Skeletal muscle tissue (tissue), 4 donors: Measurements from ENCODE around the gene FAM3D. TPM values are rescaled to one million over a fixed set of nuclear protein-coding genes. Genes with fewer than 3 reads are reported as not detected.
A peak's percentile ranks its signal among the peaks of the same experiment; 100 is the strongest.

Source experiments
- H3K27ac ChIP-seq: one replicate; pipeline ENCODE4 v1.7.0; 2013; ENCODE audit warnings: mild to moderate bottlenecking, low read depth, low read length, inconsistent platforms
- H3K27me3 ChIP-seq, 3 donors: one replicate each; pipeline ENCODE4 v1.7.0; 2013; ENCODE audit warnings: low read length in 3 of 3; ENCODE audit not compliant: control insufficient read depth in 3 of 3, insufficient read depth in 3 of 3
- H3K36me3 ChIP-seq, 3 donors: one replicate each; pipeline ENCODE4 v1.7.0; 2013; ENCODE audit warnings: low read length in 3 of 3; ENCODE audit not compliant: control insufficient read depth in 3 of 3, insufficient read depth in 3 of 3
- H3K4me1 ChIP-seq, 3 donors: one replicate each; pipeline ENCODE4 v1.7.0; 2013; ENCODE audit warnings: low read length in 3 of 3, mild to moderate bottlenecking in 3 of 3; ENCODE audit not compliant: control insufficient read depth in 3 of 3, insufficient read depth in 3 of 3
- H3K4me3 ChIP-seq, 3 donors: one replicate each; pipeline ENCODE4 v1.7.0; 2013; ENCODE audit warnings: low read length in 3 of 3
- H3K9ac ChIP-seq, 3 donors: one replicate each; pipeline ENCODE4 v1.7.0; 2013; ENCODE audit warnings: low read length in 3 of 3, mild to moderate bottlenecking in 3 of 3, moderate library complexity in 2 of 3, low read depth in 1 of 3
- H3K9me3 ChIP-seq, 3 donors: one replicate each; pipeline ENCODE4 v1.7.0; 2013; ENCODE audit warnings: low read length in 3 of 3; ENCODE audit not compliant: control insufficient read depth in 3 of 3
- total RNA-seq: library from RNA; depleted of rRNA; stranded (reverse); fragments of >200 nt; gene quantifications from one replicate; pipeline ENCODE4 v1.2.3, GENCODE V29; 2014
- donor health status: Osteomylitis.

The FAM3D gene
- total RNA-seq, 1 donor from 2014 or later: not detected

- no peaks in the 10 kb centered on the region for H3K9me3 ChIP-seq
- no peaks in the 10 kb centered on the region for H3K36me3 ChIP-seq
- H3K4me1 ChIP-seq: peaks cover 13 to 15% (median 14%) of the 10 kb centered on the region in 3 donors
These were observed 78.5 kb downstream of the FAM3D start for GRCh38 chr3:58588030-58588614.

GRCh38 chr3:58586776-58587192 lies 79.8 kb downstream of the FAM3D start:
- Histone ChIP-seq H3K9me3 (no peaks in the 10 kb centered on the region), H3K4me3 (no peak overlapping the region), H3K4me1 (peaks cover 13 to 15% (median 14%) of the 10 kb centered on the region in 3 donors), H3K9ac (no peak overlapping the region), H3K27ac (no peak overlapping the region), H3K36me3 (no peaks in the 10 kb centered on the region), H3K27me3 (peaks cover 12 to 20% (median 15%) of the 10 kb centered on the region in 3 donors)

More at GRCh38 chr3:58588030-58588614, 78.5 kb downstream of the FAM3D start:
- H3K4me3 ChIP-seq: no peak overlapping the region
- peaks cover 12 to 20% (median 15%) of the 10 kb centered on the region in 3 donors for H3K27me3 ChIP-seq
- H3K9ac ChIP-seq: no peak overlapping the region
- H3K27ac ChIP-seq: no peak overlapping the region

GRCh38 chr3:58585994-58586393 lies 80.6 kb downstream of the FAM3D start:
- Histone ChIP-seq H3K9ac (peak overlapping the region in 1 of 3 donors; percentile 79), H3K27ac (no peak overlapping the region), H3K4me1 (peaks cover 13 to 15% (median 14%) of the 10 kb centered on the region in 3 donors), H3K9me3 (no peaks in the 10 kb centered on the region), H3K27me3 (peaks cover 12 to 20% (median 15%) of the 10 kb centered on the region in 3 donors), H3K36me3 (no peaks in the 10 kb centered on the region), H3K4me3 (peak overlapping the region in 2 of 3 donors; percentile 88)

GRCh38 chr3:58585005-58585786 lies 81.4 kb downstream of the FAM3D start:
- peaks cover 13 to 15% (median 14%) of the 10 kb centered on the region in 3 donors for H3K4me1 ChIP-seq
- H3K27ac ChIP-seq: peak overlapping the region; percentile 61
- peak overlapping the region; percentile 79 to 88 (median 84) for H3K9ac ChIP-seq
- peaks cover 12 to 20% (median 15%) of the 10 kb centered on the region in 3 donors for H3K27me3 ChIP-seq
- H3K36me3 ChIP-seq: no peaks in the 10 kb centered on the region
- H3K4me3 ChIP-seq: peak overlapping the region; percentile 70 to 88 (median 88)
- no peaks in the 10 kb centered on the region for H3K9me3 ChIP-seq

GRCh38 chr3:58584690-58585004 lies 81.9 kb downstream of the FAM3D start:
- H3K9ac ChIP-seq: peak overlapping the region; percentile 79 to 88 (median 84)
- H3K4me3 ChIP-seq: peak overlapping the region; percentile 70 to 88 (median 88)
- H3K27ac ChIP-seq: peak overlapping the region; percentile 61
- peaks cover 12 to 20% (median 15%) of the 10 kb centered on the region in 3 donors for H3K27me3 ChIP-seq
- no peaks in the 10 kb centered on the region for H3K9me3 ChIP-seq
- H3K4me1 ChIP-seq: peaks cover 13 to 15% (median 14%) of the 10 kb centered on the region in 3 donors
- H3K36me3 ChIP-seq: no peaks in the 10 kb centered on the region

Other genes starting within 250 kb of the FAM3D start
- 75.7 TPM for gene PDHB, start 232.9 kb downstream of the FAM3D start, total RNA-seq
- gene KCTD6, start 174.7 kb downstream of the FAM3D start, total RNA-seq: 9.9 TPM
- gene ACOX2, start 129.6 kb downstream of the FAM3D start, total RNA-seq: 14.6 TPM
- under 0.01 TPM for gene FAM107A, start 89.4 kb downstream of the FAM3D start, total RNA-seq